ENCODE measurements around the gene KAZALD1.

GRCh38 chr10:101080933-101081931, 19.4 kb downstream of the KAZALD1 start:
- TF ChIP-seq CTCF (IDR thresholded peaks at IDR 0.05) (no peak), POLR2A (IDR thresholded peaks at IDR 0.05) (no peak)
